Suprapubic skin (tissue), 3 donors: ENCODE measurements around the gene CASK.

Experiments
- POLR2A ChIP-seq, 2 donors: fragments of 450-650 bp; IDR thresholded peaks; one replicate each; pipeline ENCODE4 v1.6.1; 2017; ENCODE audit warnings: antibody characterized with exemption in 2 of 2, mild to moderate bottlenecking in 2 of 2, moderate library complexity in 2 of 2
- TF ChIP-seq, protein P1 (sequence below), 2 donors: fragments of 200-600 bp in 1 of 2; fragments of 450-650 bp in 1 of 2; sonication (generic) in 1 of 2; IDR thresholded peaks; one replicate each; pipeline ENCODE4 v1.5.1; 2016 to 2019; ENCODE audit warnings: antibody characterized with exemption in 2 of 2, mild to moderate bottlenecking in 1 of 2, moderate library complexity in 1 of 2

GRCh38 chrX:41858161-41858775 is 65.1 kb downstream of the CASK start:
- TF ChIP-seq, protein P1, sequence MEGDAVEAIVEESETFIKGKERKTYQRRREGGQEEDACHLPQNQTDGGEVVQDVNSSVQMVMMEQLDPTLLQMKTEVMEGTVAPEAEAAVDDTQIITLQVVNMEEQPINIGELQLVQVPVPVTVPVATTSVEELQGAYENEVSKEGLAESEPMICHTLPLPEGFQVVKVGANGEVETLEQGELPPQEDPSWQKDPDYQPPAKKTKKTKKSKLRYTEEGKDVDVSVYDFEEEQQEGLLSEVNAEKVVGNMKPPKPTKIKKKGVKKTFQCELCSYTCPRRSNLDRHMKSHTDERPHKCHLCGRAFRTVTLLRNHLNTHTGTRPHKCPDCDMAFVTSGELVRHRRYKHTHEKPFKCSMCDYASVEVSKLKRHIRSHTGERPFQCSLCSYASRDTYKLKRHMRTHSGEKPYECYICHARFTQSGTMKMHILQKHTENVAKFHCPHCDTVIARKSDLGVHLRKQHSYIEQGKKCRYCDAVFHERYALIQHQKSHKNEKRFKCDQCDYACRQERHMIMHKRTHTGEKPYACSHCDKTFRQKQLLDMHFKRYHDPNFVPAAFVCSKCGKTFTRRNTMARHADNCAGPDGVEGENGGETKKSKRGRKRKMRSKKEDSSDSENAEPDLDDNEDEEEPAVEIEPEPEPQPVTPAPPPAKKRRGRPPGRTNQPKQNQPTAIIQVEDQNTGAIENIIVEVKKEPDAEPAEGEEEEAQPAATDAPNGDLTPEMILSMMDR (IDR thresholded peaks at IDR 0.05) = no peak
- no peak for TF ChIP-seq POLR2A (IDR thresholded peaks at IDR 0.05)
